Astrocyte (in vitro differentiated cells and primary cell): ENCODE data around the gene CROCC.

Source experiments
- EZH2 ChIP-seq: IDR thresholded peaks from 2 replicates; pipeline ENCODE4 v1.6.1; 2012; ENCODE audit warnings: mild to moderate bottlenecking, low read length, inconsistent platforms; ENCODE audit not compliant: insufficient read depth
- TF ChIP-seq, protein P1 (sequence below): IDR thresholded peaks from 2 replicates; pipeline ENCODE4 v1.5.1; 2011; ENCODE audit warnings: low read depth, mild to moderate bottlenecking, inconsistent platforms, low read length, moderate library complexity; ENCODE audit not compliant: insufficient read depth

DNA sequence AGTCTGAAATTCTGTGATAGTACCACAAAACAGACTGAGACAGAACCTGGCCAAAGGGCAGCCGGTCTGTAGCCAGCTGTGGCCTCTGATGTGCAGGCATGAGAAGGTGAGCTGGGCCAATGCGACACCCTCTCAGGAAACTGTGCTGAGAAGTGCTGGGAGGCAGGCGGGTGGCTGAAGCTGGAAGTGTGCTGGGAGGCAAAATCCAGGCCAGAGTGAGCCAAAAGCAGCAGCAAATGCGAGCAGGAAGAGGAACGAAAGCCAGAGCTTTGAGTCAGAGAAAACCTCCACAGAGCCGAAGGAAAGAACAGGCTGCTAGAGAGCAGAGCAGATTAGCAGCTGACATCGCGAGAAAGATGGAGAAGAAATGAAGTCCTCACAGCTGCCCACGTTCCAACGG is 100.2 kb downstream of the CROCC start:
- TF ChIP-seq, protein P1, sequence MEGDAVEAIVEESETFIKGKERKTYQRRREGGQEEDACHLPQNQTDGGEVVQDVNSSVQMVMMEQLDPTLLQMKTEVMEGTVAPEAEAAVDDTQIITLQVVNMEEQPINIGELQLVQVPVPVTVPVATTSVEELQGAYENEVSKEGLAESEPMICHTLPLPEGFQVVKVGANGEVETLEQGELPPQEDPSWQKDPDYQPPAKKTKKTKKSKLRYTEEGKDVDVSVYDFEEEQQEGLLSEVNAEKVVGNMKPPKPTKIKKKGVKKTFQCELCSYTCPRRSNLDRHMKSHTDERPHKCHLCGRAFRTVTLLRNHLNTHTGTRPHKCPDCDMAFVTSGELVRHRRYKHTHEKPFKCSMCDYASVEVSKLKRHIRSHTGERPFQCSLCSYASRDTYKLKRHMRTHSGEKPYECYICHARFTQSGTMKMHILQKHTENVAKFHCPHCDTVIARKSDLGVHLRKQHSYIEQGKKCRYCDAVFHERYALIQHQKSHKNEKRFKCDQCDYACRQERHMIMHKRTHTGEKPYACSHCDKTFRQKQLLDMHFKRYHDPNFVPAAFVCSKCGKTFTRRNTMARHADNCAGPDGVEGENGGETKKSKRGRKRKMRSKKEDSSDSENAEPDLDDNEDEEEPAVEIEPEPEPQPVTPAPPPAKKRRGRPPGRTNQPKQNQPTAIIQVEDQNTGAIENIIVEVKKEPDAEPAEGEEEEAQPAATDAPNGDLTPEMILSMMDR, result no peak
- TF ChIP-seq EZH2, result no peak
